GM19328 (cell line): ENCODE data around the gene PRKAR1B.

Experiments
- ATAC-seq: cut with Tn5 transposase; IDR thresholded peaks from one replicate; pipeline ENCODE4 v1.9.1; 2021; ENCODE audit warnings: mild to moderate bottlenecking, moderate library complexity; ENCODE audit not compliant: unreplicated experiment

PRKAR1B gene

GRCh38 chr7:576524-577277 is 150.4 kb downstream of the PRKAR1B start:
- no peak for ATAC-seq

GRCh38 chr7:575425-576366 is 151.4 kb downstream of the PRKAR1B start:
- no peak for ATAC-seq

- ATAC-seq = no peak
These were observed 152.3 kb downstream of the PRKAR1B start for GRCh38 chr7:574661-575395.

DNA sequence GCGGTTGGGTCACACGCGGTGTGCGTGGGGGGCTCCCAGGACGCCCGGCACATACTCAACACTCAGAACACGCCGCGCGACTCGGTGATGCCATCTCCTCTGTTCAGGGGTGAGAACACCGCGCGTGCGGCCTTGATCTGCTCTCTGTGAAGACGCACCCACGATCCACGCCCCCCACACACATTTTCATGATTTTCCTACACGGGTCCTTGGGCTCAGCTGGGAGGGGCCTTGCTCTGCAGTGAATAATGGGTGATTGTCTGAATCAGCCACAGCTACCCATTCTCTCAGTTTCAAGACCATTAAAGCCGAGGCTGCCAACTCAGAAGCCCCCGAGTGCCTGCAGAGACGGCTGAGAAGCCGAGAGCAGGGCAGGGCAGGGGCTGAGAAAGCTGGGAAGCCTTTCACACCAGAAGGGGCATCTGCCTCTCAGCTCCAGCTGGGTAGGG is 153.1 kb downstream of the PRKAR1B start:
- no peak for ATAC-seq

DNA sequence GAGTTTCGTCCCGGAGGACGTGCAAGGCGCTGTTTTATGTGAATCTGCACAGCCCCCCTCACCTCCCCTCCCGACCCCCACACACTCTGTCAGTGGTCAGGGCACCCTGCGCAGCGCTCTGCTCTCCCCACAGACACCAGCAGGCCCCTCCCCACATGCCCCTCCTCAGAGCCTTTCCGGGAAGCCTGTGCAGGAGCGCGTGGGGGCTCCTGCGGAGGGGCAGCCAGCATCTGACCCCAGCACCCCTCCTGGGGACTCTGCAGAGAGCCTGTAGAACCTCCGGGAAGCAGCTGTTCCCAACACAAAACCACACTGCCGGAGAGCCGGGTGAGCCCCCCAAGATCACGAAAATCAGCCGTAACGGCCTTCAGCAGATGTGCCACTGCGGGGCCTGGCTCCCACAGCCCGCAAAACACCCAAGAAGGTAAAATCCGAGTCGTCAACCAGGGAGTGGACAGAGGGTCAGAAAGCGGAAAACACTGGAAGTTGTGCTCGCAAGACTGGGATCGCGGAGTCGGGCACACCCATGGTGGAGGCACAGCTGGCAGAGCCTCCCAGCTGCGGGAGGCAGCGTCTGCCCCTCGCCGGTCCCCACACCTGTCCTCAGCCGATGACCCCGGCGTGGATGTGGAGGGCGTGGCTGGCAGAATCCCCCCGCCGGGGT is 153.7 kb downstream of the PRKAR1B start:
- no peak for ATAC-seq

GRCh38 chr7:572416-573268 is 154.4 kb downstream of the PRKAR1B start:
- ATAC-seq = no peak

DNA sequence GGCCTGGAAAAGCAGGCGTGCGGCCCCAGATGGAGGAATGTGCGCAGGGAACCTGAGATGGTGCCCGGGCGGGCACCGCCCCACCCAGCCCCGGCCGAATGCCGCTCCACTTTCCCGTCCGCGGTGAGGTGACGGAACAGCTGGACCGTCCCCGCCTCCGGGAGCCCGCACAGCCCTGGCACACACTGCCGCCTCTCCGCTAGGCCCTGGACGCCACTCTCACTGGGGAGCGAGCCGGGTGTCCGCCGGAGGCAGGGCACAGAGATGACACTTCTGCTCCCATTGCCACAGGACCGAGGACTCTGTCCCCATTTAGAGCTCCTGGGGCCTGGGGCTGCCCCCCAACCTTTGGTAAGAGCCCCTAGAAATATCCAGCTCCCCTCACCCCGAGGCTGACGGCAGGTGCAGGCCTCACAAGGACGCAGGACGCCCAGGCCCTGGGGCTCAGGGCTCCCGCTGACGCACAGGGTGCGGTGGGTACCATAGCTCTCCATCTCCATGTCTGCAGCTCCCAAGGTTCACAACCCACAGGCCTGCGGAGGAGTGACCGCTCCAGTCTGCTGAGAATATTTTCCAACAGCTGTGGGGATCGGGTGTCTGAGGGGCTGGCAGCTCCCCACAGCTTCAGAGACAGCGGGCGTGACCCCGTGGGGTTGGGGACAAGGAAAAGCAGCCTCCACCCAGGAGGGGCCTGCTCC is 155.2 kb downstream of the PRKAR1B start:
- ATAC-seq = no peak

- ATAC-seq = no peak
These were observed 155.9 kb downstream of the PRKAR1B start for GRCh38 chr7:571096-571717.

DNA sequence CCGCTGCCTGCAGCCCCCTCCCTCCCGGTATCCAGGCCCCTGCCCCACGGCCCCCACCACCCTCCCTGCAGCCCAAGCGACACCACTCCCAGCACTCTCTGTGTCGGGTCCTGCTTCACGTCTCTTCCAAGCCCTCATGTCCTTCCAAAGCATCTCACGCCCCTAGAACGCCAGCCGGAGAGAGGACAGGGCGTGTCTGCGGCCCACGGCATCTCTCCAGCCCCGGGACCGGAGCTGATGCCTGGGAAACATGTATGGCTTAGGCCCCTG is 156.3 kb downstream of the PRKAR1B start:
- ATAC-seq = no peak

- ATAC-seq = no peak
These were observed 156.9 kb downstream of the PRKAR1B start for GRCh38 chr7:569996-570800.

DNA sequence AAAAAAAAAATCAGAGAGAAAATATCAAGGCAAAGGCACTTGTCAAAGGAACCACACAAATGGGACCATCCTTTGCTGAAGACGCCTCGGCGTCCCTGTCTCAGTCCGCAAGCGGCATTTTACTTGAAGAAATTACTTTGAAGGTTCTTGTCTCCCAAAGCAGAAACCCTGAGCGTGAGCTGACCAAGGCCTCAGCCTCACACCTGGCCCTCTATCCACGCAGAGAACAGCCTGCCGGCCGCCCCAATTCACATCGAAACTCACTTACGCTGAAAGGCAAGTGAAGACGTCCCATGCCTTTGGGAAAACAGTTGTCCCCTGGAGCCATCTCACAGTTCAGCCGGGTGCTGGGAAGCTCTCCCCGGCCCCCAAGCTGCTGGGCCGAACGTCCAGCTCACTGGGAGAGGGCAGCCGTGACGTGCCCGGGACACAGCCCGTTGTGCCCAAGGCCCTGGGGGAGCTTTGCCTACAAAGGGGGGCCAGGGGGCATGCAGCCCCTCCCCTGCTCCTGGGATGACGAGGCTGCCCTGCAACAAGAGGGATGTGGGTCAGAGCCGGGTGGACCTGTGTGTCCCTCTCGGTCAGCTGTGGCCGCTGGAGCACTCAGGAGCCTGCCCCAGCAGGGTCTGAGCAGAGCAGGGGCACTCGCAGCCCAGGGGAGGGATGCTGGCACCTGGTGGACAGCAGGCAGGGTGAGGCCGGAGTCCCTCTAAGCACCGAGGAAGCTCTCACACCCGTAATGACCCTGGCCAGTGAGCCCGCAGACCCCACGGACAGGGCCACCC is 157.8 kb downstream of the PRKAR1B start:
- ATAC-seq = no peak

DNA sequence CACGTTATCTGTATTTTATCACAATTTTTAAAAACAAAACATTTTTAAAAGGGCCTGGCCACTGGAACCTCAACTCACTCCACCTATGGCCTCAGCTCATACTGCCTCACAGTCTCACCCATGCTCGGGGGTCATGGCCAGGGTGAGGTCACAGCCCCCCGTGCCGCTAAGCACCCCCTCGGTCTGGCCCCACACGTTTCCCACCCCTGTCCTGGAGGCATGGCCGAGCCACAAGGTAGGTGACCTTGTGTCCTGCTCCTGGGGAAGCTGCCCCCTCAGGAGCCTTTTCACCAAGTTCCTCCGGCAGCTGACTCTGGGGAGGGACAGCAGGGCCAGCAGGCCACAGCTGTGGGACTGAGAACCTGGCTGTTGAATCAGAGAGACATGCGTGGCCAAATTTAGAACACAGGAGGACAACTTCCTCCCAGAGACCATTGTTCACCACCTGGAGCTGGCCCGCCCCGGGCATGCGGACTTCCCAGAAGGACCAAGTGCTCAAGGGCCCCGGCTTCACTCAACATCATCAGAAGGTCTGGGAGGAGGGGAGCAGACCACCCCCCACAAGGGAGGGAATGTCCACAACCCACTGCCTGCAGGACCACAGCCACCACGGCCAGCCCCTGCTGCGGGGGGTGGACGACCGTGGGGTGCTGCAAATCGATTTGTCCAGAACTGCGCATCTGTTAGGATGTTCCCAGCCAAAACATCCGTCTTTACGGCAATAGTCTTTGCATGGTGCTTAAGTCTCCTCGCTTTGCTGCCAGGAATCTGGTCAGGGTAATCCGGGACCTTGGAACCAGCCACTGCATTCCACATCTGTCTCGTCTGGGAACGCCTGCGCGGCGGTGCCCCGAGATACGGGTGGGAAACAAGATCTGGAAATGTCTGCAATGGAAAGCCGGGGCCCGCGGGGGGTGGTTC is 158.8 kb downstream of the PRKAR1B start:
- no peak for ATAC-seq

DNA sequence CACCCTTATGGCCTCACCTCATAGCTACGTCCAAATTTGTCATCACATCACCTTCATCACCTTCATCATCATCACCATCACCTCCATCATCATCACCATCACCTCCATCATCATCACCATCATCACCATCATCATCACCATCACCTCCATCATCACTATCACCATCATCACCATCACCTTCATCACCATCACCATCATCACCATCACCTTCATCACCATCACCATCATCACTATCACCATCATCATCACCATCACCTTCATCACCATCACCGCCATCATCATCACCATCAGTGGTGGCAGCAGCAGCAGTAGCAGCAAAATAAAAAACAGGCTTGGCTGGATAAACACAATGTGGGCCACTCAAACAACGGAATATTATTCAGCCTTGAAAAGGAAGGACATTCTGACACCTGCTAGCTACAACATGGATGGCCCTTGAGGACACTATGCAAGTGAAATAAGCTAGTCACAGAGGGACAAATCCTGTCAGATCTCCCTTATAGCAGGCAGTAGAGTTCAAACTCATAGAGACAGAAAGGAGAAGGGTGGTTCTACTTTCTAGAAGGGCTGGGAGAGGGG is 159.7 kb downstream of the PRKAR1B start:
- ATAC-seq = no peak

DNA sequence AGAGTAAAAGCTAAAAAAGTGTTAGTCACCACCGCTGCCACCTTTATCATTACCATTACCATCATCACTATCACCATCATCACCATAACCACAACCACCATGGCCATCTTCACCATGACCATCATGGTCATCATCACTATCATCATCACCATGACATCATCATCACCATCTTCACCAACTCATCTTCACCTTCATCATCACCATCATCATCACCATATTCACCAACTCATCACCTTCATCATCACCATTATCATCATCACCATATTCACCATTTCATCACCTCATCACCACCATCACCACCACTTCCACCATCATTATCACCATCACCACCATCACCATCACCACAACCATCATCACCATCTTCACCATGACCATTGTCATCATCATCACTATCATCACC is 161.0 kb downstream of the PRKAR1B start:
- ATAC-seq = no peak

DNA sequence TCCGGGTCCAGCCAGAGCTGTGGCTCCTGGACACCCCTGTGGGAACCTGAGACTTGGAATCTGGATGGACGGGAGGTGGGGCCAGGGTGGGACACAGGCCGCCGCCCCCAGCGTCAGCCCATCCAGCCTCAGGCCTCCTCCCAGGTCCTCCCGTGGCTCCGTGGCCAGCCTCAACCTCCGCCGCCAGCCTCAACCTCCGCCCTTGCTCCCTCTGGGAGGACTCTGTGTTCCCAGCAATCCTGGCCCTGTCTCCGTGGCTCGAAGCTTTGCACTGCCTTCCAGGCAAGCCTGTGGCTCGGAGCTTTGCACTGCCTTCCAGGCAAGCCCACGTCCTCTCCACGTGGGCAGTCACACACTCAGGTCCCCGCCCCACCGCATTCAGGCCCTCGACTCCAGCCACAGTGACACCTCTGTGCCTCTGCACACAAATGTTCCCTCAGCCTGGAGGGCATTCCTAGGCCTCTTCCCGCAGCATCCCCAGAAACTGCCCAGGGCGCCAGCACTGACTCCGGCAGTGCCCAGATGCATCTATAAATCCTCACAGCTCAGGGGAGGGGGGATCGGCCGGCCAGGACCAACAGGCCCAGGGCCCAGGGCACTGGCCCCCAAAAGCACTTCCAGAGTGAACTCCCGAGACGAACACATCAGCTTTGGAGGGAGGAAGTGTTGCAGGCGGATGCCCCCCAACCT is 162.8 kb downstream of the PRKAR1B start:
- no peak for ATAC-seq
